Superior temporal gyrus (tissue), 1 donor: ENCODE measurements around the gene EPHX1.
"Not testable (repeated sequence)": the region's sequence is repeated elsewhere in the genome, so short reads cannot be mapped to it uniquely, and the experiment has no call there.

ENCODE experiments used
- DNase-seq: peaks from one replicate; pipeline ENCODE4 v3.0.0-alpha.2; 2016; ENCODE audit errors: extremely low spot score

Gene EPHX1

GRCh38 chr1:225809842-225810578 lies at the start of gene EPHX1:
EPHX1 (plus strand) TSS chr1:225810124; CDS start chr1:225828730, 18,606 bp downstream.
- DNase-seq = peak; percentile 84

- no peak for DNase-seq
Measured at GRCh38 chr1:225760531-225760930, 49.4 kb upstream of the EPHX1 start.

GRCh38 chr1:225761395-225761794 lies 48.5 kb upstream of the EPHX1 start:
- not testable (repeated sequence) for DNase-seq

DNA sequence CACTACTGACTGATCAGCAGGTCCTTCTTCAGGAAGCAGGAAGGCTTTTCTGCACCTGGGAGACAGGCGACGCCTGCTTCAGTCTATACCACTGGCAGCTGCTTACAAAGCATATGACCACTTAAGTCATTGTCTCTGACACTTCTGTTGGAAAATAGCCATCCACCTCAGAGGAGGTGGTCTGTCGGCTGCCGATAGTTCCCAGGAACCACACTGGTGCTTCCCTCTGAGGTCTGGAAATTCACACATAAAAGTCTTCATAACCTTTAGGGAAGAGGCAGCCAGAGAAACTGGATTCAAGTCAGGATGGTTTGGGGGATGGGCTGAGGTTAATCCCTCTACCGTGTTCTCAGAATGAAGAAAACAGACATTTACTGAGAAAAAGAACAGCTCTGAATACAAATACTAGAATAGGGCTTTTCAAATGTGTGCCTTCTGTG lies 47.9 kb upstream of the EPHX1 start:
- no peak for DNase-seq

DNA sequence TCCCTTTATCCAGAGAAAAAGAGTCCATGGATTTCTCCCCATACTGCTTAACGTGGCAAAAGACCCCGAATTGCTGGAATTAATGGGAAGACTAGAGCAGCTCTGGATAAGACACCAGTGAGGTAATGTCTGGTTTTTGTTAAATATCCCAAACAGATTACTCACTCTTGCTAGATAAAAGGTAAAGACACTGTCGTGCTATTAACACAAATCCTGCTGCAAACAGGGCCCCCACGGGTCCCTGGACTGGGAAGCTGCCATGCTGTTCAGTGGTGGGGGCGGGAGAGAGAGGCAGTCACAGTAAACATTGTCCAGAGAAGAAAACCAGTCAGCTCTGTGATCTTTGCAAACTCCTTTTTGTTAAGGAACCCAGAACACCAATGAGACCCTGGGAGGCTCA lies 47.5 kb upstream of the EPHX1 start:
- no peak for DNase-seq

DNA sequence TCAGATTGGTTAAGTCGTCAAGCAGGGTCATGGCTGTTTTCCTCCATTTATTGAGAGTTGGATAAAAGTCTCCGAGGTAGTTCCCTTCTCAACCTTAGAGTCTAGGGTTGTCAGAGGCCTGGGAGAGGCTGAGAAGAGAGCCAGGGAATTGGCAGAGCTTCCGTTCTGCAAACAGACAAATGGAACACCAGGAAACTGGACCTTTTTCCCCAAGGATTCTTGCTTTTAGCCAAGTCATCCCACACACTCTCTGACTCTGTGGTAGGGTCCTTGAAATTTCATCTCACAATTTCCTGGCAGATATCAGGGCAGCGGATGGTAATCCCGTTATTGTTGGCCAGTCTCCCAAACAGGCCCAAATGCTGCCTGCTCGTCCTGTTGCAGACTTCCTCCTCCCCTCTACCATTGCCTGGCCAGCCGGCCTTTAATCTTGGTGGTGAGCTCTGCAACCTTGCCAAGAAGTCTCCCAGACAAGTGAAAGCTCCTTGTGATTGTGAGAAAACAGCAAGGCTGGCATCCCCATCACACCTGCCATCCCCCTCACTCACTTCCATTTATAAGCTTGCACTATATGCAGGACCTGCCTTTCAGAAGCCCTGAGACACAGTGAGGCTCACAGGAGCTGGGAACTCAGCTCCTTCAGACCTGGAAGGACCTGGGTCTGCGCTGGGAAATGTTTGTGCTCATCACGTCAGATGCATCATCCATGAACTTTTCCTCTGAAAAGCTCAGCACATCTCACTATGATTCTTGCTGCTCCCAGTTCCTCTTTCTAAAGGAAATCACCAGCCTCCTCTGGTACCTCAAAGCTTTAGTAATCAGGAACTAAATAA lies 46.0 kb upstream of the EPHX1 start:
- DNase-seq = no peak

DNA sequence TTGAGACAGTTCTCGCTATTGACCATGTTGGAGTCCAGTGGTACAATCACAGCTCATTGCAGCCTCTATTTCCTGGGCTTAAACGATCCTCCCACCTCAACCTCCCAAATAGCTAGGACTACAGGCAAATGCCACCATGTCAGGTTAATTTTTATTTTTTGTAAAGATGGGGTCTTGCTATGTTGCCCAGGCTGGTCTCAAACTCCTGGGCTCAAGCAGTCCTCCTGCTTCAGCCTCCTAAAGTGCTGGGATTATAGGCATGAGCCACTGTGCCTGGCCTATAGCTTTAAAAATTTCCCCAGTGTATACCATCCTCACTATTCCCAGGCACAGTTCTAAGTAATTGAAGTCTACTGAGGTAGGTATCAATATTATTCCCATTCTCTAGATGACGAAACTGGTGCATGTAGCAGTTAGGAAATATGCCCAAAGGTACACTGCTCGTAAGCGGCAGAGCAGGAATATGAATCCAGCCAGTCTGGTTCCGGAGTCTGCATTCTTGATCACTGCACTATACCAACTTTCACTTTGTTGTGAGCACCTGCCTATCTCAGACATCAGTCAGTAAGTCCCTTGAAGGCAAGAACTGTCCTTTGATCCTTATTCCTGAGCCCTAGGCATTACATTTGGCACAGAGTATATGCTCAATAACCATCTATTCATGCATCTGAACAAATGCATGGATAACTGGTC lies 43.8 kb upstream of the EPHX1 start:
- no peak for DNase-seq

DNA sequence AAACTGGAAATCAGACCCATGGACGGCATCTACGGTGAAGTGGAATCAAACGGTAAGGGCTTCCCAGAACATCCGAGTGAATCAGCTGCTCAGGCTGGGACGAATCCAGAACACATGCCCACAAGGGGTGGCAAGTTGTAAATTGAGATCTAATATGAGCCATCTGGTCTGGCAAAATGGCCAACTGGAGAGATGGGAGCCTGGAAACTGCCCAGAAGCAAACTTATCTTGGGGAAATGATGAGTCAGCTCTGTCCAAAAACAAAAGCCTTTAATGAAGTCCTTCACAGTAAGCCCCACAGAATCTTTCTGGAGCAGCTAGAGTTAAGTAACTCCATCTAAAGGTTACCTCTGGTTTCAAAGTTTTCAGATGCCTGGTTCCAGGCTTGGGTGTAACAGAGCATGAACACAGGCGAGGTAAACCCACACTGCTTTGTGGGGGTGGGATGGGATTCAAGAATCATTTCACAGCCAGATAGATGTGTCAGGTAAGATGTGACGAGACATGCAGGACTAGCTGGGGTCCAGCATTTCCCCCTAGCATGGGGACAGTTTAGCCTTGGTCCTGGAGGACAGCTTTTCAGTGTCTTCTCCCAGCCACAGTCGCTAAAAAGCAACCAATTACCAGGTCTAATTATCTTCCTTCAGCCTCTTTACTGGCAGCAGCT lies 42.8 kb upstream of the EPHX1 start:
- DNase-seq = peak; percentile 60

- no peak for DNase-seq
Measured at GRCh38 chr1:225767634-225768540, 42.0 kb upstream of the EPHX1 start.

DNA sequence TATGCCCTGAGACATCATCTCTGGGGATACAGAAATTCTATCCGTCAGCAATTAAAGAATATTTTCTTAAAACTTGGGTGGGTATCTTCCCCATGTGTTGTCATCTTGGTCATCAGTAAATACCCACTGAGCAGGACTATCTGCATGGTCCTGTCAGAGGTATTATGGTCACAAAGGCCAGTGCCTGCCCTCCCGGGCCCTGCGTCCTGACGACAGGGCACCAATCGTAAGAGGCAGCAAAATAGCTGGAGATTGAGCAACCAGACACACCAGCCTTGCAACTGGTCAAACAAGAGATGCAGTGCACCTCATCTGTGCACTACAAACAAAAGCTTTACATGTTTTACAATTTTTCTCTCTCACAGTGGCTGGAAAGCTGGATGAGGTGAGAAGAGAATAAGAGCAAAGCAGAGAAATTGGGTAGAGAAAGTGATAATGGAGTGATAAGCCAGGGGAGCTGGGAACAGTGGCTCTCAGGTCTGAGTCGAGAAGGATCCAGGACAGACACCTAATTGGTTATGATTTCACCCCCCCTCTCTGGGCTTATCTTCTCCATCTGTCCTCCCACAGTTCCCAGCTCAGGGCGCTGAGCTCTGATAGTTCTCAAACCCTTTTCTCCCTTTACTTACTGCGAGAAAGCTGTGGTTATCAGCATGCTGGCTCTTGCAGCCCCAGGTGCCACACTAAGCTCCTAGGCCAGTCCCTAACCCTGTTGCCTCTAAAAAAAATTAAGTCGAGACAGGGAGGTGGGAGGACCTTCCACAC lies 41.1 kb upstream of the EPHX1 start:
- DNase-seq = no peak

DNA sequence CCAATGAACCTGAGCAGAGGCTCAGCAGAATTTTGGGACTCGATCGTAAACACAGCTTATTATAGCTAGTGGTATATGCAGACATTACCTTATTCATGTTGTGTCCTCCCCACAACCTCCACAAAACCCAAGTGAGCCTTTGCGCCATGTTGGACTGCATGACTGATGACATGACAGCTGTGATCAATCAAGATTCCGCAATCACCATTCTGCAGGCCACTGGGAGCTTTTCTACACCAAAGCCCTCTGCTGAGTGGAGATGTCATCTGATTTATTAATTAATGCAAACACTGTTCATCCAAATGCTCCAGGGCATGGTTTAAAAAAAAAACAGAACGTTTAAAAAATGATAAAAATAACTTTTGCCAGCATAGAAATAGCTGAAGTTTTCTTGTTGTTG lies 40.2 kb upstream of the EPHX1 start:
- no peak for DNase-seq

DNA sequence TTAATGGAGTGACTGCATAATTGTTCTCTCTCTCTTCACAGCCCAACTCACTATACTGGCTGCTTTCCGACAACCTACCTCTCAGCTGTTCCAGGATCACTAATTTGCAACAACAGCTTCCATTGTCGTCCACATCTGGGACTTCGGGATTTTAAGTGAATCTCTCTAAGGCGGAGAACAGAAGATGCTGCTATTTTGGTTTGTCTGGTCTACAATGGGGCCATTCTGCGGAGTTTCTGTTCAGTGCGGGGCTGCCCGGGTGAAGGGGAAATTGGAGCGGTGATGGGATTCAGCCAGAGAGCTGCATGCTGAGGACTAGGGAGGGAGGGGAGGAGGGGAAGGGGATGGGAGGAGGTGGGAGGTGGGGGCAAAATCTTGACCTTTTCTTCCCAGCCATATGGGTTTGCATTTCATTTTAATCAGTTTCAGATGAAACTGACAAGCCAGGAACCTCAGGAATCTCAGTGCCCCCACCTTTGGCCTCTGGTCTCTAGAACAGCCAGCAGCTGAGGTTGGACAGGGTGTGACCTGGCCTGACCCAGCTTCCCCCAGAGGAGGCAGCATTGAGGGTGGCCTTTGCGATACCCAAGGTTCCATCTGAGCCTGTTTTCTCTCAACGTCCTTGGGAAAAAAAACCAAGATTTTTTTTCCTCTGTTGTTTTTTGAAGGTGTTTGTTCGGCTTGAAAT lies 39.2 kb upstream of the EPHX1 start:
- peak; percentile 38 for DNase-seq

- DNase-seq = no peak
Measured at GRCh38 chr1:225771661-225772322, 38.1 kb upstream of the EPHX1 start.

DNA sequence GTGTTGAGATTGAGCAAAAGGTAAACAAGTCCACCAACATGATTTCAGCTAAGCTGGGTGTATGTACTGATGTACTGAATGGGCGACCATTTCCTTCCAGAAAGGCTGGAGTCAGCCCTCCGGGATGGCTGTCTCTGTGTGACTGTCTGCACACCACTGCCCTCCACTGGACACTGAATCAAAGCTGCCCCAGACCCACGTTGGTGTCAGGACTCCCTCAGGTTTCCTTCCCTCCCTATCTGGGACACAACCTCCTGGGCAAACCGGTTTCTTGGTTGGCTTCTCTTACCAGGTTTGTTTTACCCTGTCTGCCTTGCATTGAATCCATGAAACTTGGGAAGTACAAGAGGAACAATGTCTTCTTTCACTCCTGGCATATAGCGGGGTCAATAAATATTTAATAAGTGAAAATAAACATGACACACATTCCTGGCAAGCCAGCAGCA lies 37.6 kb upstream of the EPHX1 start:
- DNase-seq = peak; percentile 92

DNA sequence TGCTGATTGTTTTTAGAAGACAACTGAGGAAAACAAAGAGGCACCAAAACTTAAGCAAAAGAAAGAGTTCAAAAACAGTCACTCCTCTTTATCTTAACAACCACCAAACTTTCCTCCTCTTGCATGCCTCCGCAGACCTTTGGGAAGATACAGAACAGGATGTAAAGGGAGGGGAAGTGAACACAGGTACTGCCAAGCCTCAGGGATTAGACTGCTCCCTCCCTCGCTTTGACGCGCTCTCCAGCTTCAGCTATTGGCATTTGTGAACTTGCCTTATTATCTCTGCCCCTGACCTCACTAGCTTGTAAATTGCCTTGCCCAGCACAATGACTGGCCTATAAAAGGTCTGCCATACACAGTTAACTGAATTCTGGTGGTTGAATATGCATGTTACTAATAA lies 37.1 kb upstream of the EPHX1 start:
- no peak for DNase-seq

DNA sequence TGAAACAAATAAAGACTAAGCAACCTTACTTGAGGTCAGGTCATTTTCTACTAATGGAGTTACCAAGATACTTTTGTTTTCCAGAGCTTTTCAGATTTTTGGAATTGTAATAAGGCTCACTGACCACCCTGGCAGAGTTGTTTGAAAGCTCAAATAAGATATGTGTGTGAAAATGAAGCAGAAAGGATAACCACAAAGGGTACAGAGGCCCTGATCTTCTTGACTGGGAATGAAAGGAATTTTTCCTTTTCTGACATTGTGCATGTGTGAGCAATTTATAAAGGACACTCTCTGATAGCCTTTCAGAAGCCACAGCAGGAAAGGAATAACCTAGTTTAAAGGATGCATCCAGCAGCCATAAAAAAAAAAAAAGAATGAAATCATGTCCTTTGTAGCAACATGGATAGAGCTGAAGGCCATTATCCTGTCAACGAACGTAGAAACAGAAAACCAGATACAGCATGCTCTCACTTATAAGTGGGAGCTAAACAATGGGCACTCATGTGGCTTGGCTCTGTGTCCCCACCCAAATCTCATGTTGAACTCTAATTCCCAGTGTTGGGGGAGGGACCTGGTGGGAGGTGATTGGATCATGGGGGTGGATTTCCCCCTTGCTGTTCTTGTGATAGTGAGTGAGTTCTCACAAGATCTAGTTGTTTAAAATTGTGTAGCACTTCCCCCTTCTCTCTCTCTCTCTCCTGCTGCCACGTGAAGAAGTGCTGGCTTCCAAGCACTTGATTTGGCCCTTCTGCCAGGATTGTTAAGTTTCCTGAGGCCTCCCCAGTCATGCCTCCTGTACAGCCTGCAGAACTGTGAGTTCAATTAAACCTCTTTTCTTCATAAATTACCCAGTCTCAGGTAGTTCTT lies 35.4 kb upstream of the EPHX1 start:
- DNase-seq = no peak

DNA sequence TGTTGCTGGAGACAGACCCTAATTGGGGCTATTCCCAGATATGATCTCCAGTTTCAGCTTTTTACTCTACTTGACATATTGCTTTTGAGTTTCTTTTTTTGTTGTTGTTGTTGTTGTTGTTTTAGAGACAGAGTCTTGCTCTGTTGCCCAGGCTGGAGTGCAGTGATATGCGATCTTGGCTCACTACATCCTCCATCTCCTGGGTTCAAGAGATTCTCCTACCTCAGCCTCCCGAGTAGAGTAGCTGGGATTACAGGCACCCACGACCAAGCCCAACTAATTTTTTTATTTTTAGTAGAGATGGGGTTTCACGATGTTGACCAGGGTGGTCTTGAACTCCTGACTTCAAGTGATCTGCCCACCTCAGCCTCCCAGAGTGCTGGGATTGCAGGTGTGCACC lies 33.6 kb upstream of the EPHX1 start:
- no peak for DNase-seq

- no peak for DNase-seq
Measured at GRCh38 chr1:225777058-225777582, 32.8 kb upstream of the EPHX1 start.
